HG03565 (cell line): ENCODE data around the gene FAM20C.

ENCODE experiments used
- ATAC-seq: cut with Tn5 transposase; IDR thresholded peaks from one replicate; pipeline ENCODE4 v1.9.1; 2021; ENCODE audit warnings: mild to moderate bottlenecking, moderate library complexity; ENCODE audit not compliant: unreplicated experiment

The FAM20C gene

DNA sequence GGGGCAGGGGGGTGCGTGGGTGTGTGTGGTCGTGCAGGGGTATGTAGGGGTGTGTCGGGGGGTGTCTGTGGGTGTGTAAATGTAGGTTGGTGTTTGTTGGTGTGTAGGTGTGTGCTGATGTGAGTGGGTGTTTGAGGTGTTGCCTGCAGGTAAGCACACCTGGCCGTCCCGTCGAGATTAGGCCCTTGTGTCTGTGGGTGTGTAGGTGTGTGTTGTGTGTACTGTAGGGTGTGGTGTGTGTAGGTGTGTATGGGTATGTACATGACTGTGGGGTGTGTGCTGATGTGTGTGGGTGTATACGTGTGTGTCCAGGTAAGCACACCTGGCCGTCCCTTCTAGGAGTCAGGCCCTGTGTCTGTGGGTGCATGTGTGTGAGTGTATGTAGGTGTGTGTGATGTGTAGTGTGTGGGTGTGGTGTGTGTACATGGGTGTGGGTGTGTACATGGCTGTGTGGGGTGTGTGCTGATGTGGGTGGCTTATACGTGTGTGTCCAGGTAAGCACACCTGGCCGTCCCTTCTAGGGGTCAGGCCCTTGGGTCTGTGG lies 15.8 kb downstream of the FAM20C start:
- ATAC-seq = no peak

- no peak for ATAC-seq
Measured at GRCh38 chr7:208816-209215, 16.4 kb downstream of the FAM20C start.

DNA sequence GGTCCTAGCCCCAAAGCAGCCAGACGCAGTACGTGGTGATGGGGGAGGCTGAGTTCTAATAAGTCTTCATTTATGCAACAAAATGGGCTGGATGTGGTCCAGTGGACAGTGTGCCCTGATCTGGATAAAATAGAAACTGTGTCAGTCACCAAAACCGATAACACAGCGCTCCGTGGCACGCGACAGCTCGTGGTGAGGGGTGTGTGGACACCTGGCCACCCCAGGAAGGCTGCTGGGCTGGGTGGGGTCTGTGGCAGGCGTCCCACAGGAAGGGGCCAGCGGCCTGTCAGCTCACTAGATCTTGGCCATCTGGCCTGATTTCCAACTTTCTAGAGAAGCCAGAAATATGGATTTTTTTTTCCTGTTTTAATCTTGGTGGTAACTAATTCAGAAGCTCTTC lies 17.0 kb downstream of the FAM20C start:
- no peak for ATAC-seq

DNA sequence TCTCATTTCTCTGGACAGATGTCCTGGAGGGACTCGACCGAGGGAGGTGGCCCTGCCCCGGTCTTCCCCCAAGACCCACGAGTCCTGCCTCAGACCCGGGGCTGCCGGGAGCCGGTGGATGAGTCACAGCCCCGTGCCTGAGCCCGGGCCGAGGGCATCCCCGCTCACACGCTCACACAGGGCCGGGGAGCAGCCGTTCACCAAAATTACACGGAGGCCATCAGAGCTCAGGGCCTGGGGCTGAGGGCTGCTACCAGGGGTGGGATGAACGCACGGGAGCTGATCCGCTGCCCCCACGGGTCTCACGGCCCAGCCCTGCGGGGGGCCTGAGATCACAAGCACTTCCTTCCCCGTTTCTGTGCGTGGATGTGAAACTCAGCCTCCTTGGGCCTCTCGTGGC lies 17.5 kb downstream of the FAM20C start:
- no peak for ATAC-seq

GRCh38 chr7:210401-210925 lies 18.1 kb downstream of the FAM20C start:
- no peak for ATAC-seq

GRCh38 chr7:211033-211714 lies 18.8 kb downstream of the FAM20C start:
- ATAC-seq = no peak

- no peak for ATAC-seq
Measured at GRCh38 chr7:211715-212058, 19.3 kb downstream of the FAM20C start.

- ATAC-seq = no peak
Measured at GRCh38 chr7:212754-213153, 20.4 kb downstream of the FAM20C start.

GRCh38 chr7:213324-213993 lies 21.1 kb downstream of the FAM20C start:
- ATAC-seq = no peak

DNA sequence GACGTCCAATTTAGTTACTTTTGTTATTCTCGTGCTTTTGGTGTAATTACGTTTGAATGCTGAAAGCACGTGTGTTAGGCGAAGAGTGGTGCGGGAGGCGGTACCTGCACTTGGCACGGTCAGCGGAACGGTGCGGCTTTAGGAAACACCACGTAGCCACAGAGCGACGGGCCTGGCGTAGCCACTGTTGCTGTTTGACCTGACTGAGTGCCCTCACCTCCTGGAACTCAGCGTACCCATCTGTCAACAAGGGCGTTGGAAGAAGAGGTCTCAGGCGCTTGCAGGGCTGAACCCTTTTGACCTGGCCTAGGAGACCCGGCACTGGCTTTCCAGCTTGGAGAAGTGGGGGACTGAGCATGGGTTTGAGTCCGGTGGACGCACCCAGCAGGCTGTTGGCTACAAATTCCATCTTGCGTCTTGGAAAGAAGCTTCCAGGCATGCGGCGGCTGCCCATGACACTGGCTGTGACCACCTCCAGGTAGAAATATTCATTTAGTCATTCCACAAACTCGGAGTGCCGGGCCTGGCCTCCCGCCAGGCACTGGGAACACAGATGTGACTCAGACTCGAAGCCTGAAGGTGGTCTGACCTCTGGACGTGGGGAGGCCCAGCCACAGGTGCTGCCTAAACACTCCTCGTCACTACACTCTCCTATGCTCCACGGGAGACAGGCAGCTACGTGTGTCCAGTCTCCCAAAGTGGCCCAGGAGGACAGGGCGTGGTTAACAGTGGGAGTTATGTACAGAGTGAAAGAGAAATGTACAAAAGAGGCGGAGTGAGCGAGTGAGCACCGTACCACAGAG lies 22.2 kb downstream of the FAM20C start:
- ATAC-seq = no peak

GRCh38 chr7:216360-217300 lies 24.3 kb downstream of the FAM20C start:
- ATAC-seq = no peak

DNA sequence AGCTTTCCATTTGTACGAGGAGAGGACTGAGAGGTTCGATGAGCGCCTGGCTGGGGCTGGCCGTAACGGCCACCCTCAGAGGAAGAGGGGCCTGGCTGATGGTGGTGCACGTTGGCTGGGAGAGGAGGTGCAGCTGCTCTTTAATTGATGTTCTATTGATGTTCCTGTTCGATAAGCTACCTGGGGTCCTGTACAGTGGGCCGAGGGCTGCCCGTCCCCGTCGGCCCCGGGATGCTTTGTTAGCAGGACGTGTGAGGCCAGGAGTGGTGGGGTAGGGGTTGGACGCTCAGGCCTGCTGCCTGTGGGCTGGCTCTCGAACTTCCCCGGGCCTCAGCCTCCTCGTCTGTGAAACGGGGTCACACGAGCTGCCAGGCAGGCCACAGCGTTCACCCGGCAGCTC lies 25.4 kb downstream of the FAM20C start:
- ATAC-seq = no peak

DNA sequence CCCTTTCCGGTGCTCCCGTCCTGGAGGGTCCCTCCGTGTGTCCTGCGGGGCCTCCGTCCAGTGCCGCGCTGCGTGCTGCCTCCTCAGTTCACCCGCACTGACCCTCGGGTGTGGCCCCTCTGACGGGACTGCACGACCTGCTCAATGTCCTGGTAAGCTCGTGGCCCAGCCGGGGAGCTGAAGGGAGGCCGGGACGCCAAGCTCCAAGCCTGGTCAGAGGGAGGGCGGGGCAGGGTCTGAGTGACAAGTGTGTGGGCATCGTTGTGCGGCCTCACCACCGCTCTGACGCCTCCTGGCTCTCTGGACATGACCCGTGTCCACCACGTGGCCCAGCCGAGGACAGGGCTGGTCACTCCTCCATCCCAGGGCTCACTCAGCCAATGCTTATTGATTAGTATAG lies 25.9 kb downstream of the FAM20C start:
- ATAC-seq = no peak

DNA sequence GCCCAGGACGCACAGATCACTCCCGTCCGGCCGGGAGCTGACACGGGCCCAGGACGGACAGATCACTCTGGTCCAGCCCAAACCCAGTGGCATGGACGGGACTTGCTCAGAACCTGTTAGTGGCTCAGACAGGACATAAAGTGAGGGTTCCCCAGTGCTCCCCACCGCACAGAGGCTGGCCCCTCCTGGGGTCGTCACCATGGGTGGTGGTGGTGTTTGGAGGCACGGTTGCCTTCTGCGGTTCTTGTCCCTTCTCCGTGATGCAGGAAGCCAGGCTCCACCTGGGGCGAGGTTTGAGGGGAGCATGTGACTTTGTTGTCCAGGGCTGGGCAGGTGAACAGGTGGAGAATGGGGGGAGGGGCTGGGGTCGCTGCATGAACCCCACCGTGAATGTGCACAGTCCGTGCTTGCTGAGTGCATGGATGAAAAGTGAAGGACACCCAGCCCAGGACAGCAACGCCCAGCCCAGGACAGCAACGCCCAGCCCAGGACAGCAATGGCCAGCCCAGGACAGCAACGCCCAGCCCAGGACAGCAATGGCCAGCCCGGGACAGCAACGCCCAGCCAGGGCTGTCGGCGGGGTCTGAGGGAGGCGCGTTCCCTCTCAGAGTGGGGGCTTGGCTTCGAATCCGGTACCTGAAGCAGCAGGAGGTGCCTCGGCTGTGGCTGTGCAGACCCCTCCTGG lies 26.7 kb downstream of the FAM20C start:
- ATAC-seq = no peak

DNA sequence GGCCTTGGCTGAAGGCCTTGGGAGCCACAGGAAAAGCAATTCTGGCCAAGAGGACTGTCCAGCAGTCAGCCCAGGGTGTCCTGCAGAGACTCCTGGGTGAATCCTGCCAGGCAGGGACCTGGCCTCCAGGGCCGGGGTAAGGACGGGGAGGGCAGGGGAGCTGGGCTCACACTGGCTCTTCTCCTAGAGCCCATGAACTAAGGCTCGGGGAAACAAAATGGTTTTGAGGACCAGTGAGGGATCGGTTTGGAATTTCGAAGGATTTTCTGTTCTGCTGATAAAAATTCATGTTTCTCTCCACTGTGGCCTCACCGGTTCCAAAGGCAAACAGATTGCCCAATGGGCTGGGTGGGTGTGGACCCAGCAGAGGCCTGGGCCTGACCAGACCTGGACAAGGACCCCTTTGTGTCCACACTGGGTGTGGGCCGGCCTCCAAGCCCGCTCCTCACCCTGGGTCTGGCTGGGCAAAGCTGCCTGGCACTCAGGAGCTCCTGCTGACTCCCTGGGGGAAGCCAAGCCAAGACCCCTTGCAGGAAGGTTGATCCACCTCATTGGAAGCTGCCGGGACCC lies 27.3 kb downstream of the FAM20C start:
- ATAC-seq = no peak

- ATAC-seq = no peak
Measured at GRCh38 chr7:220151-220841, 27.9 kb downstream of the FAM20C start.

- no peak for ATAC-seq
Measured at GRCh38 chr7:221978-222715, 29.8 kb downstream of the FAM20C start.

DNA sequence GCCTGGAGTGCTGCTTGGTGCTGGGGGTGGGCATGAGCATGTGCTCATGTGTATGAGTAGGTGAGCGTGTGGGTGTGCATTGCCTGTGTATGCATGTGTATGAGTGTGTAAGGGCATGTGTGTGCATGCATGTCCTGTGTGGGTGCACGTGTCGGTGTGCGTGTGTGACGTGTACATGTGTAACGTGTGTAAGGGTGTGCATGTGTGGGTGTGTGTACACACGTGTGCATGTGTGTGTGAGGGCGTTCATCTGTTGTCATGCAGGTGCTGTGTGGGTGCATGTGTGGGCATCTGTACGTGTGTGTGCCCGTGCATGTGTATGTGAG lies 30.3 kb downstream of the FAM20C start:
- ATAC-seq = no peak
